Measurements from ENCODE around the gene PCDH10.

DNA sequence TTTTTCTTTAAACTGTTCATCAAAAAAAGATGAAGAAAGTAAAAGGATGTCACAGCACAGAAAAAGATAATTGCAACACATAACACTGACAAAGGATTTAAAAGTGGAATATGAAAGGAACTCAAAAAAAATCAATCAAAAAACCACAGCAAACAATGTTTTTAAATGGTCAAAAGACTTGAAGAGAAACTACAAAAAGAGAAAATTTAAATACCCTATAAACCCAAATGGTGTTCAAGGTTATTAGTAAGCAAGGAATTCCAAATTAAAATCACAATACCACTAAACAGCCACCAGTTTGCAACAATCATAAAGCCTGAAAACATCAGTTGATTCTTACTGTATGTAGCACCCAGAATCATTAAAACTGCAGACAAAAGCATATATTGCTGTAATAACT lies 36.5 kb upstream of the PCDH10 start:
- TF ChIP-seq CTCF (IDR thresholded peaks at IDR 0.05) (no peak), TAF1 (IDR thresholded peaks at IDR 0.05; ENCODE audit: borderline replicate concordance, low read depth, low read length) (no peak), CHD2 (IDR thresholded peaks at IDR 0.05; ENCODE audit: low read length, partially characterized antibody) (no peak), USF2 (IDR thresholded peaks at IDR 0.05; ENCODE audit: borderline replicate concordance, low read depth, low read length) (no peak), EZH2phosphoT487 (IDR thresholded peaks at IDR 0.05; ENCODE audit: borderline replicate concordance, low read depth) (no peak), POLR2AphosphoS5 (IDR thresholded peaks at IDR 0.05; ENCODE audit: low read depth, low read length) (no peak), NRF1 (IDR thresholded peaks at IDR 0.05; ENCODE audit: low read depth, low read length) (no peak), GABPA (IDR thresholded peaks at IDR 0.05; ENCODE audit: low read depth) (no peak), REST (IDR thresholded peaks at IDR 0.05; ENCODE audit: low read depth, low read length) (no peak)
- TF ChIP-seq, protein P1, sequence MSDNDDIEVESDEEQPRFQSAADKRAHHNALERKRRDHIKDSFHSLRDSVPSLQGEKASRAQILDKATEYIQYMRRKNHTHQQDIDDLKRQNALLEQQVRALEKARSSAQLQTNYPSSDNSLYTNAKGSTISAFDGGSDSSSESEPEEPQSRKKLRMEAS (IDR thresholded peaks at IDR 0.05; ENCODE audit: low read depth), result no peak

Measured in SK-N-SH (cell line).